ENCODE data around the gene CTSZ.

GRCh38 chr20:59040667-59041066 is 33.6 kb upstream of the CTSZ start:
- no peak for TF ChIP-seq FOXM1 (IDR thresholded peaks at IDR 0.05; ENCODE audit: low read depth, low read length)
- TF ChIP-seq EZH2 (IDR thresholded peaks at IDR 0.05; ENCODE audit: borderline replicate concordance, control insufficient read depth, low read depth, low read length): no peak
- no peak for TF ChIP-seq POLR2AphosphoS5 (IDR thresholded peaks at IDR 0.05; ENCODE audit: low read length)
- no peak for TF ChIP-seq MAX (IDR thresholded peaks at IDR 0.05; ENCODE audit: low read depth, low read length)
- no peak for TF ChIP-seq EP300 (IDR thresholded peaks at IDR 0.05; ENCODE audit: borderline replicate concordance in 1 of 2, control insufficient read depth in 1 of 2, low read depth in 2 of 2, low read length in 2 of 2)
- no peak for TF ChIP-seq SMC3 (IDR thresholded peaks at IDR 0.05; ENCODE audit: borderline replicate concordance, low read length)
- TF ChIP-seq TCF12 (IDR thresholded peaks at IDR 0.05; ENCODE audit: low read depth, low read length): no peak

All from GM12878 (cell line).